Cardiac septum (tissue), 1 donor: ENCODE data around the gene C3orf22. TPM values are rescaled to one million over a fixed set of nuclear protein-coding genes. Genes with fewer than 3 reads are reported as not detected.

Experiments used
- total RNA-seq: library from RNA; stranded (reverse); fragmentation: NEBNext Ultra II Directional; extraction: Animal tissue kit (Norgen Biotek cat#: 25700); gene quantifications from one replicate; pipeline ENCODE4 v1.2.1, GENCODE V29; 2021
- donor health status: DM: no; HTN: no; CAD: no.

C3orf22 gene
- total RNA-seq, 1 donor from 2014 or later = not detected

Other genes with a start within 250 kb of the C3orf22 start
- 11.5 TPM for gene KLF15, start 201.5 kb downstream of the C3orf22 start, total RNA-seq
- not detected for gene CFAP100, start 164.0 kb downstream of the C3orf22 start, total RNA-seq
- 22.0 TPM for gene ZXDC, start 83.0 kb downstream of the C3orf22 start, total RNA-seq
- not detected for gene UROC1, start 41.2 kb downstream of the C3orf22 start, total RNA-seq
- 0.16 TPM for gene CHST13, start 34.8 kb downstream of the C3orf22 start, total RNA-seq
- 5.1 TPM for gene TXNRD3, start 96.2 kb upstream of the C3orf22 start, total RNA-seq
- gene CHCHD6, start 145.3 kb upstream of the C3orf22 start, total RNA-seq = 12.1 TPM